ENCODE results near the gene HHATL.

Gene HHATL

DNA sequence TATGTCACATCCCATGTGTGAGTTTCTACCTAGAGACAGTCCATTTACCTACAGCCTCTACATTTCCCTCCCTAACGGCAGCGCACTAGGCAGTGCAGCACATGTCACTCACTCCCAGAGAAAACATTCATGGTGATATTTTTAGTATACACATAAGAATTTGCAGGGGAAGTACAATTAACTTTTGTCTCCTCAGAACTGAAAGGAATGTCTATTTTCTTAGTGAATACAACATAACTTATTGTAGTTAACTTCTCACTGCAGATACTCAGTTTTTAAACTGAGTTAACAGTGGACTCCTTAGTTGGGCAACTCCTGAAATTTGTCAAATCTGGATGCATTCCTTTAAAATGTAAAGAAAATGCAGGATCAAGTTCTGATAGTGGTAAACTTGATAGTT lies 53.6 kb downstream of the HHATL start:
- peaks cover 25% of the 10 kb centered on the region for H3K36me3 ChIP-seq (ENCODE audit: insufficient read depth, low read length)
- H2AFZ ChIP-seq (ENCODE audit: low read length, unreplicated experiment) = no peak overlapping the region
- peaks cover 49% of the 10 kb centered on the region for H3K79me2 ChIP-seq (ENCODE audit: control insufficient read depth, insufficient read depth, low read length, unreplicated experiment)
- no peak overlapping the region for H3K4me3 ChIP-seq (ENCODE audit: low read depth, low read length)
- H3K4me1 ChIP-seq (ENCODE audit: control insufficient read depth, insufficient read depth, low read length, unreplicated experiment) = peaks cover 47% of the 10 kb centered on the region
- H3K27ac ChIP-seq (ENCODE audit: low read depth, low read length) = 0 out of 2 replicates have a peak overlapping the region, but pooled peaks have one; percentile 13
- no peaks in the 10 kb centered on the region for H3K27me3 ChIP-seq (ENCODE audit: insufficient read depth, low read length)

GRCh38 chr3:42647821-42648459 lies 54.7 kb downstream of the HHATL start:
- Histone ChIP-seq H3K4me3 (ENCODE audit: low read depth, low read length) (no peak overlapping the region), H3K79me2 (ENCODE audit: control insufficient read depth, insufficient read depth, low read length, unreplicated experiment) (peaks cover 38% of the 10 kb centered on the region), H3K27ac (ENCODE audit: low read depth, low read length) (no peak overlapping the region), H3K36me3 (ENCODE audit: insufficient read depth, low read length) (peaks cover 31% of the 10 kb centered on the region), H3K27me3 (ENCODE audit: insufficient read depth, low read length) (no peaks in the 10 kb centered on the region), H2AFZ (ENCODE audit: low read length, unreplicated experiment) (no peak overlapping the region), H3K4me1 (ENCODE audit: control insufficient read depth, insufficient read depth, low read length, unreplicated experiment) (peaks cover 43% of the 10 kb centered on the region)
